Measurements from ENCODE around the gene NAGLU. TPM values are rescaled to one million over a fixed set of nuclear protein-coding genes. Genes with fewer than 3 reads are reported as not detected.

The NAGLU gene
- total and polyA plus RNA-seq, 2 of the 13 experiments (the other 11 are each of a cell fraction or from before 2014, with no cell fraction given), result 28.2 to 40.1 TPM

GRCh38 chr17:42522263-42522790 lies 13.7 kb upstream of the NAGLU start (continued):
- TF ChIP-seq ARID5B (CRISPR knock-in tag; IDR thresholded peaks at IDR 0.05) (peak; percentile 54; the same call in 1 of the 2 replicates), GABPA (IDR thresholded peaks at IDR 0.05; ENCODE audit: low read depth, low read length) (no peak), GABPA (CRISPR knock-in tag; IDR thresholded peaks at IDR 0.05; ENCODE audit: low read depth) (no peak), ZNF350 (CRISPR knock-in tag; IDR thresholded peaks at IDR 0.05; ENCODE audit: borderline replicate concordance, low read depth) (peak; percentile 19; the same call in 1 of the 2 replicates), ZNF343 (CRISPR knock-in tag; IDR thresholded peaks at IDR 0.05) (peak; percentile 17; the same call in 1 of the 2 replicates), ZNF589 (CRISPR knock-in tag; conservative IDR thresholded peaks at IDR 0.05) (no peak), ETV6 (CRISPR knock-in tag; conservative IDR thresholded peaks at IDR 0.05) (no peak), ZNF143 (CRISPR knock-in tag; IDR thresholded peaks at IDR 0.05) (no peak), ARNT2 (CRISPR knock-in tag; IDR thresholded peaks at IDR 0.05; ENCODE audit: low read depth) (no peak), MATR3 (CRISPR knock-in tag; IDR thresholded peaks at IDR 0.05) (no peak), ZFP1 (CRISPR knock-in tag; IDR thresholded peaks at IDR 0.05) (no peak), HMG20B (CRISPR knock-in tag; conservative IDR thresholded peaks at IDR 0.05) (no peak), SSRP1 (CRISPR knock-in tag; IDR thresholded peaks at IDR 0.05) (no peak), ZNF441 (CRISPR knock-in tag; IDR thresholded peaks at IDR 0.05; ENCODE audit: borderline replicate concordance) (0 out of 2 replicates have a peak, but pooled peaks have one; percentile 25)
- TF ChIP-seq, protein P1, sequence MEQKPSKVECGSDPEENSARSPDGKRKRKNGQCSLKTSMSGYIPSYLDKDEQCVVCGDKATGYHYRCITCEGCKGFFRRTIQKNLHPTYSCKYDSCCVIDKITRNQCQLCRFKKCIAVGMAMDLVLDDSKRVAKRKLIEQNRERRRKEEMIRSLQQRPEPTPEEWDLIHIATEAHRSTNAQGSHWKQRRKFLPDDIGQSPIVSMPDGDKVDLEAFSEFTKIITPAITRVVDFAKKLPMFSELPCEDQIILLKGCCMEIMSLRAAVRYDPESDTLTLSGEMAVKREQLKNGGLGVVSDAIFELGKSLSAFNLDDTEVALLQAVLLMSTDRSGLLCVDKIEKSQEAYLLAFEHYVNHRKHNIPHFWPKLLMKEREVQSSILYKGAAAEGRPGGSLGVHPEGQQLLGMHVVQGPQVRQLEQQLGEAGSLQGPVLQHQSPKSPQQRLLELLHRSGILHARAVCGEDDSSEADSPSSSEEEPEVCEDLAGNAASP (CRISPR knock-in tag; IDR thresholded peaks at IDR 0.05; ENCODE audit: borderline replicate concordance), result peak; percentile 99
- TF ChIP-seq, protein P2, sequence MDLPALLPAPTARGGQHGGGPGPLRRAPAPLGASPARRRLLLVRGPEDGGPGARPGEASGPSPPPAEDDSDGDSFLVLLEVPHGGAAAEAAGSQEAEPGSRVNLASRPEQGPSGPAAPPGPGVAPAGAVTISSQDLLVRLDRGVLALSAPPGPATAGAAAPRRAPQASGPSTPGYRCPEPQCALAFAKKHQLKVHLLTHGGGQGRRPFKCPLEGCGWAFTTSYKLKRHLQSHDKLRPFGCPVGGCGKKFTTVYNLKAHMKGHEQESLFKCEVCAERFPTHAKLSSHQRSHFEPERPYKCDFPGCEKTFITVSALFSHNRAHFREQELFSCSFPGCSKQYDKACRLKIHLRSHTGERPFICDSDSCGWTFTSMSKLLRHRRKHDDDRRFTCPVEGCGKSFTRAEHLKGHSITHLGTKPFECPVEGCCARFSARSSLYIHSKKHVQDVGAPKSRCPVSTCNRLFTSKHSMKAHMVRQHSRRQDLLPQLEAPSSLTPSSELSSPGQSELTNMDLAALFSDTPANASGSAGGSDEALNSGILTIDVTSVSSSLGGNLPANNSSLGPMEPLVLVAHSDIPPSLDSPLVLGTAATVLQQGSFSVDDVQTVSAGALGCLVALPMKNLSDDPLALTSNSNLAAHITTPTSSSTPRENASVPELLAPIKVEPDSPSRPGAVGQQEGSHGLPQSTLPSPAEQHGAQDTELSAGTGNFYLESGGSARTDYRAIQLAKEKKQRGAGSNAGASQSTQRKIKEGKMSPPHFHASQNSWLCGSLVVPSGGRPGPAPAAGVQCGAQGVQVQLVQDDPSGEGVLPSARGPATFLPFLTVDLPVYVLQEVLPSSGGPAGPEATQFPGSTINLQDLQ (CRISPR knock-in tag; IDR thresholded peaks at IDR 0.05), result no peak
- TF ChIP-seq, protein P3, sequence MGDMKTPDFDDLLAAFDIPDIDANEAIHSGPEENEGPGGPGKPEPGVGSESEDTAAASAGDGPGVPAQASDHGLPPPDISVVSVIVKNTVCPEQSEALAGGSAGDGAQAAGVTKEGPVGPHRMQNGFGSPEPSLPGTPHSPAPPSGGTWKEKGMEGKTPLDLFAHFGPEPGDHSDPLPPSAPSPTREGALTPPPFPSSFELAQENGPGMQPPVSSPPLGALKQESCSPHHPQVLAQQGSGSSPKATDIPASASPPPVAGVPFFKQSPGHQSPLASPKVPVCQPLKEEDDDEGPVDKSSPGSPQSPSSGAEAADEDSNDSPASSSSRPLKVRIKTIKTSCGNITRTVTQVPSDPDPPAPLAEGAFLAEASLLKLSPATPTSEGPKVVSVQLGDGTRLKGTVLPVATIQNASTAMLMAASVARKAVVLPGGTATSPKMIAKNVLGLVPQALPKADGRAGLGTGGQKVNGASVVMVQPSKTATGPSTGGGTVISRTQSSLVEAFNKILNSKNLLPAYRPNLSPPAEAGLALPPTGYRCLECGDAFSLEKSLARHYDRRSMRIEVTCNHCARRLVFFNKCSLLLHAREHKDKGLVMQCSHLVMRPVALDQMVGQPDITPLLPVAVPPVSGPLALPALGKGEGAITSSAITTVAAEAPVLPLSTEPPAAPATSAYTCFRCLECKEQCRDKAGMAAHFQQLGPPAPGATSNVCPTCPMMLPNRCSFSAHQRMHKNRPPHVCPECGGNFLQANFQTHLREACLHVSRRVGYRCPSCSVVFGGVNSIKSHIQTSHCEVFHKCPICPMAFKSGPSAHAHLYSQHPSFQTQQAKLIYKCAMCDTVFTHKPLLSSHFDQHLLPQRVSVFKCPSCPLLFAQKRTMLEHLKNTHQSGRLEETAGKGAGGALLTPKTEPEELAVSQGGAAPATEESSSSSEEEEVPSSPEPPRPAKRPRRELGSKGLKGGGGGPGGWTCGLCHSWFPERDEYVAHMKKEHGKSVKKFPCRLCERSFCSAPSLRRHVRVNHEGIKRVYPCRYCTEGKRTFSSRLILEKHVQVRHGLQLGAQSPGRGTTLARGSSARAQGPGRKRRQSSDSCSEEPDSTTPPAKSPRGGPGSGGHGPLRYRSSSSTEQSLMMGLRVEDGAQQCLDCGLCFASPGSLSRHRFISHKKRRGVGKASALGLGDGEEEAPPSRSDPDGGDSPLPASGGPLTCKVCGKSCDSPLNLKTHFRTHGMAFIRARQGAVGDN (CRISPR knock-in tag; IDR thresholded peaks at IDR 0.05), result peak; percentile 64

Data from HepG2 (cell line).